Tibial nerve (tissue), 4 donors: ENCODE data around the gene EFNB3.

Experiments
- CTCF ChIP-seq, 5 experiments: fragments of 200-600 bp in 3 of 5; fragments of 450-650 bp in 2 of 5; sonication (generic) in 3 of 5; IDR thresholded peaks; one replicate each; pipeline ENCODE4 v1.5.1; 2016 to 2019; ENCODE audit warnings: antibody characterized with exemption in 5 of 5, mild to moderate bottlenecking in 3 of 5, moderate library complexity in 2 of 5
- EP300 ChIP-seq, 2 donors: sonication (generic); formaldehyde crosslinking; IDR thresholded peaks; one replicate each; pipeline ENCODE4 v1.6.1; 2017; ENCODE audit warnings: antibody characterized with exemption in 2 of 2, mild to moderate bottlenecking in 1 of 2

DNA sequence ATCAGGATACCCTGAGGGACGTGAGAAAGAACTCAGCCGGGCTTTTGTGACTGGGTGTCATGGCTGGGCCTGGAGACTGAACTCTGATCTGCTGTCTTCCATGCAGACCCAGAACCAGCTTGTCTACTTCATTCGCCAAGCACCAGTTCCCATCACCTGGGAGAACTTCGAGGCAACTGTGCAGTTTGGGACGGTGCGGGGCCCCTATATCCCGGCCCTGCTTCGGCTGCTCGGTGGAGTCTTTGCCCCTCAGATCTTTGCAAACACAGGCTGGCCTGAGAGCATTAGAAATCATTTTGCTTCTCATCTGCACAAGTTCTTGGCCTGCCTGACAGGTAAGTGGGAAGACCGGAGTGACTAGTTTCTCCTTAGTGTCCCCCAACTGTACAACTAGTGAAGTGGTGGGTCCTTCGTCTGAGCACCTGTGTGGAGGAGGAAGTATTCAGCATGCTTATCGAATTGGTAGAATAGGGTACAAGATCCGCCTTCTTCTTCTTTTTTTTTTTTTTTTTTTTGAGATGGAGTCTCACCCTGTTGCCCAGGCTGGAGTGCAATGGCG is 28.1 kb downstream of the EFNB3 start:
- TF ChIP-seq EP300 (IDR thresholded peaks at IDR 0.05) (no peak), CTCF (IDR thresholded peaks at IDR 0.05) (no peak)
